Measurements from ENCODE around the gene CHD5.

Gene CHD5

DNA sequence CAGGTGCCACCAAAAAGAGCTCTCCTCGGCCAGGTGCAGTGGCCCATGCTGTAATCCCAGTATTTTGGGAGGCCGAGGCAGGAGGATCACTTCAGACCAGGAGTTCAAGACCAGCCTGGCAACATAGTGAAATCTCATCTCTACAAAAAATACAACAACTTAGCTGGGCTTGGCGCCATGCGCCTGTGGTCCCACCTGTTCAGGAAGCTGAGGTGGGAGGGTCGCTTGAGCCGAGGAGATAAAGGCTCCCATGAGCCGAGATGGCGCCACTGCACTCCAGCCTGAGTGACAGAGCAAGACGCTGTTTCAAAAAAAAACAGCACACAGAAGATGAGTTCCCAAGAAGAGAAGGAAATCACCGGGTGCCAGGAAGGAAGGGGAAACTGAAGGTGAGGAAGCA lies 67.0 kb downstream of the CHD5 start:
- no peaks in the 10 kb centered on the region for H3K79me2 ChIP-seq (ENCODE audit: insufficient read depth, low read length)
- H3K4me1 ChIP-seq (ENCODE audit: insufficient read depth, low read length), result no peaks in the 10 kb centered on the region
- no peaks in the 10 kb centered on the region for H3K9me3 ChIP-seq (ENCODE audit: insufficient read depth, low read length, severe bottlenecking)
- TF ChIP-seq, protein P1, sequence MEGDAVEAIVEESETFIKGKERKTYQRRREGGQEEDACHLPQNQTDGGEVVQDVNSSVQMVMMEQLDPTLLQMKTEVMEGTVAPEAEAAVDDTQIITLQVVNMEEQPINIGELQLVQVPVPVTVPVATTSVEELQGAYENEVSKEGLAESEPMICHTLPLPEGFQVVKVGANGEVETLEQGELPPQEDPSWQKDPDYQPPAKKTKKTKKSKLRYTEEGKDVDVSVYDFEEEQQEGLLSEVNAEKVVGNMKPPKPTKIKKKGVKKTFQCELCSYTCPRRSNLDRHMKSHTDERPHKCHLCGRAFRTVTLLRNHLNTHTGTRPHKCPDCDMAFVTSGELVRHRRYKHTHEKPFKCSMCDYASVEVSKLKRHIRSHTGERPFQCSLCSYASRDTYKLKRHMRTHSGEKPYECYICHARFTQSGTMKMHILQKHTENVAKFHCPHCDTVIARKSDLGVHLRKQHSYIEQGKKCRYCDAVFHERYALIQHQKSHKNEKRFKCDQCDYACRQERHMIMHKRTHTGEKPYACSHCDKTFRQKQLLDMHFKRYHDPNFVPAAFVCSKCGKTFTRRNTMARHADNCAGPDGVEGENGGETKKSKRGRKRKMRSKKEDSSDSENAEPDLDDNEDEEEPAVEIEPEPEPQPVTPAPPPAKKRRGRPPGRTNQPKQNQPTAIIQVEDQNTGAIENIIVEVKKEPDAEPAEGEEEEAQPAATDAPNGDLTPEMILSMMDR (IDR thresholded peaks at IDR 0.05; ENCODE audit: borderline replicate concordance, extremely low read depth, low read length, poor library complexity, severe bottlenecking), result no peak
- TF ChIP-seq EZH2 (IDR thresholded peaks at IDR 0.05; ENCODE audit: borderline replicate concordance, low read depth, low read length, severe bottlenecking), result no peak
- H3K9ac ChIP-seq (ENCODE audit: low read depth, low read length), result no peak overlapping the region
- H4K20me1 ChIP-seq (ENCODE audit: insufficient read depth, low read length), result peaks cover 7% of the 10 kb centered on the region; the same call in 1 of the 2 replicates
- DNase-seq (no peak), ATAC-seq (ENCODE audit: insufficient read depth, low read depth) (no peak)
- no peaks in the 10 kb centered on the region for H3K36me3 ChIP-seq (ENCODE audit: insufficient read depth, low read length)
- H3K27me3 ChIP-seq (ENCODE audit: insufficient read depth, low read length, poor library complexity), result no peaks in the 10 kb centered on the region
- H3K27ac ChIP-seq (ENCODE audit: low read length), result no peak overlapping the region
- H3K4me2 ChIP-seq (ENCODE audit: insufficient read depth, low read length), result no peak overlapping the region
- H2AFZ ChIP-seq (ENCODE audit: low read depth, low read length), result no peak overlapping the region
- H3K4me3 ChIP-seq (ENCODE audit: low read depth in 1 of 2, low read length in 2 of 2), result no peak overlapping the region

DNA sequence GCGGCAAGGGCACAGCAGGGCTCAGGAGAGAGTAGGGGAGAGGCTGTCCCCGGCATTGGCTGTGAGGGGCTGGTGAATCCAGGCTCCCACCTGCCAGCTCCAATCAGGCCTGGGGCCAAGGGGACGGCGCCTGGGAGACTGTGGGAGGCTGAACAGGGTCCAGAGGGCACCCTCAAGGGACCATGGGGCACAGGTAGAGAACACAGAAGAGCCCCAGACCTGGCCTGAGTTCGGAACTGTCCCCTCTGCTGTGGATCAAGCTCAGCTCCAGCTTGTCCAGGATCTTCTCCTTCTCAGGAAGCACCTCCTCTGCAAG lies 67.5 kb downstream of the CHD5 start:
- Histone ChIP-seq H2AFZ (ENCODE audit: low read depth, low read length) (no peak overlapping the region), H3K27ac (ENCODE audit: low read length) (no peak overlapping the region), H3K4me2 (ENCODE audit: insufficient read depth, low read length) (no peak overlapping the region), H3K9ac (ENCODE audit: low read depth, low read length) (no peak overlapping the region), H3K9me3 (ENCODE audit: insufficient read depth, low read length, severe bottlenecking) (no peaks in the 10 kb centered on the region), H3K27me3 (ENCODE audit: insufficient read depth, low read length, poor library complexity) (no peaks in the 10 kb centered on the region), H3K79me2 (ENCODE audit: insufficient read depth, low read length) (no peaks in the 10 kb centered on the region), H4K20me1 (ENCODE audit: insufficient read depth, low read length) (peaks cover 10% of the 10 kb centered on the region; the same call in 1 of the 2 replicates), H3K4me3 (ENCODE audit: low read depth in 1 of 2, low read length in 2 of 2) (no peak overlapping the region), H3K4me1 (ENCODE audit: insufficient read depth, low read length) (no peaks in the 10 kb centered on the region), H3K36me3 (ENCODE audit: insufficient read depth, low read length) (no peaks in the 10 kb centered on the region)
- no peak for TF ChIP-seq EZH2 (IDR thresholded peaks at IDR 0.05; ENCODE audit: borderline replicate concordance, low read depth, low read length, severe bottlenecking)
- TF ChIP-seq, protein P1 (IDR thresholded peaks at IDR 0.05; ENCODE audit: borderline replicate concordance, extremely low read depth, low read length, poor library complexity, severe bottlenecking), result no peak
- no peak for DNase-seq
- ATAC-seq (ENCODE audit: insufficient read depth, low read depth), result no peak

DNA sequence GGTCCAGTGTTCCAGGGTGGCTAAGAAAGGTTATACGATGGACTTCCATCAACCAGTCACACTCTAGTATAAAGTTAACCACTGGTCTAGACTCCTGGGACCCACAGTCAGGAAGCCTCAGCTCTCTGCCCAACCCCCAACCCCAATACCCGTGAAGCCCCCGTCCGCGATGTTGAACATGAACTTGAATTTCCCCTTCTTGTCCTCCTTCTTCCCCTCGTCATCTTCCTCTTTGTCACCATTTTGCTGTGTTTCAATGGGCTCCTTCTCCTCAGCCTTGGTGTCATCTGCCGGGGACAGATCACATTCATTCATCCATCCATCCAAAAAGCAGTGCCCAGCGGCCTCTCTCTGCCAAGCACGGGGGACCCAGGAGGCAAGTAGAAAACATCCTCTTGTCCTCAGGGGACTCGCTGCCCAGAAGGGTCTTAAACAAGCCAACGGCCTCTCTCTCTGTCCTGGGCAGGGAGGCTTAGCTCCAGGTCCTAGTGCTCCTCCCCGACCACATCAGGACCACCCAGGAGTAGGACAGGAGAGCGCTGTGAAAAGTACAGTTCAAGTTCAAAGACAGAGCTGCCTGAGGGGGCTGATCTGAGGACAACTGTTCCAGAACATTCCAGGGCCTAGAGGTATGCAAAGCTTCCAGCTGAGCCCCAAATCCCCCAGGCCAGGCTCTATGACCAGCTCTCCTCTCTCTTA lies 68.0 kb downstream of the CHD5 start:
- H3K79me2 ChIP-seq (ENCODE audit: insufficient read depth, low read length), result no peaks in the 10 kb centered on the region
- H2AFZ ChIP-seq (ENCODE audit: low read depth, low read length), result no peak overlapping the region
- no peaks in the 10 kb centered on the region for H3K27me3 ChIP-seq (ENCODE audit: insufficient read depth, low read length, poor library complexity)
- H4K20me1 ChIP-seq (ENCODE audit: insufficient read depth, low read length), result peaks cover 10% of the 10 kb centered on the region; the same call in 1 of the 2 replicates
- no peak overlapping the region for H3K4me3 ChIP-seq (ENCODE audit: low read depth in 1 of 2, low read length in 2 of 2)
- H3K27ac ChIP-seq (ENCODE audit: low read length), result no peak overlapping the region
- H3K4me2 ChIP-seq (ENCODE audit: insufficient read depth, low read length), result no peak overlapping the region
- H3K36me3 ChIP-seq (ENCODE audit: insufficient read depth, low read length), result no peaks in the 10 kb centered on the region
- DNase-seq (no peak), ATAC-seq (ENCODE audit: insufficient read depth, low read depth) (no peak)
- H3K9ac ChIP-seq (ENCODE audit: low read depth, low read length), result no peak overlapping the region
- TF ChIP-seq EZH2 (IDR thresholded peaks at IDR 0.05; ENCODE audit: borderline replicate concordance, low read depth, low read length, severe bottlenecking), result no peak
- TF ChIP-seq, protein P1 (IDR thresholded peaks at IDR 0.05; ENCODE audit: borderline replicate concordance, extremely low read depth, low read length, poor library complexity, severe bottlenecking), result no peak
- H3K9me3 ChIP-seq (ENCODE audit: insufficient read depth, low read length, severe bottlenecking), result no peaks in the 10 kb centered on the region
- no peaks in the 10 kb centered on the region for H3K4me1 ChIP-seq (ENCODE audit: insufficient read depth, low read length)

Measured in DND-41 (cell line).